ENCODE results near the gene GPHN.

- TF ChIP-seq CTCF (IDR thresholded peaks at IDR 0.05) = no peak
- TF ChIP-seq USF2 (IDR thresholded peaks at IDR 0.05) = no peak
Observed at GRCh38 chr14:66701813-66702212, 193.9 kb downstream of the GPHN start.

Data from A549 (cell line).